Activated CD8-positive, alpha-beta memory T cell treated with anti-CD3 and anti-CD28 coated beads for 1 hour (primary cell): Measurements from ENCODE around the gene TAX1BP3.

ENCODE experiments used
- DNase-seq, 2 donors: peaks; one replicate each; pipeline ENCODE4 v3.0.0-alpha.2; 2020; ENCODE audit warnings: low read depth in 1 of 2; ENCODE audit errors: extremely low read depth in 1 of 2

TAX1BP3 gene

DNA sequence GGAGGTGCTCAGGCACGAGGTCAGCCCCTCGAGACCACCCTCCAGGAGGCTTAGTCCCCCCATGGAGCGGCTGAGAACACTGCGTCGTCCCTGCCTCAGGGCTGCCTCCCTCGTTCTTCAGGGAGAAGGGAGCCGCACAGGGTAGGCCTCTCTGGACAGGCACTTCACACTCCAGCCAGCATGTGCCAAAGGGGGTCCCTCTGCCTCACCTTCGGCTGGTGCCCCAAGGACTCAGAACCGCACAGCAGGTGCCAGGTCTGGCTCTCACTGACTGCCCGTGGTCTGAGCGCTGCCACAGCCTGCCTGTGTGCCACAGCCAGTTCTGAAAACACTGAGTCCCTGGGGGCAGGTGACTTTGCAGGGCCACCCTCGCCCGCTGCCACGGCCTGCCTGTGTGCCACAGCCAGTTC lies 20.5 kb upstream of the TAX1BP3 start:
- no peak for DNase-seq

- no peak for DNase-seq
Observed at GRCh38 chr17:3688027-3688553, 19.7 kb upstream of the TAX1BP3 start.

GRCh38 chr17:3685174-3685573 lies 16.8 kb upstream of the TAX1BP3 start:
- DNase-seq = no peak

GRCh38 chr17:3683054-3683511 lies 14.7 kb upstream of the TAX1BP3 start:
- DNase-seq = peak in 1 of 2 donors; percentile 32

DNA sequence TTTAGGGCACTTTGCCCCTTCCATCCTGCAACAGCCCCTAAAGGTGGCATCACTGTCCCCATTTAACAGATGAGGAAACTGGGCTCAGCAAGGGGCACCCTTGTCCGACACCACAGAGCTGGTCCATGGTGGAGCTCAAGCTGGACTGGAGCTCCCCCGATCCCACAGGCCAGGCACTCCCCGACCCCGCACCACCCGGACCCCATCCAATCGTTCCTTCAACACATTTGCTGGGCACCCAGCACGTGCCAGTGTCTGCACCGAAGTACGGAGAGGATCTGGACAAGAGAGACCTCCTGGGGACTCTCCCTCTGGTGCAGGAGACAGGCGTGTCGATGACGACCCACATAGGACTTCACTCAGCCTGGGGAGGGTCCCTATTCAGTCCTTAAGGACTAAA lies 13.7 kb upstream of the TAX1BP3 start:
- DNase-seq = no peak

DNA sequence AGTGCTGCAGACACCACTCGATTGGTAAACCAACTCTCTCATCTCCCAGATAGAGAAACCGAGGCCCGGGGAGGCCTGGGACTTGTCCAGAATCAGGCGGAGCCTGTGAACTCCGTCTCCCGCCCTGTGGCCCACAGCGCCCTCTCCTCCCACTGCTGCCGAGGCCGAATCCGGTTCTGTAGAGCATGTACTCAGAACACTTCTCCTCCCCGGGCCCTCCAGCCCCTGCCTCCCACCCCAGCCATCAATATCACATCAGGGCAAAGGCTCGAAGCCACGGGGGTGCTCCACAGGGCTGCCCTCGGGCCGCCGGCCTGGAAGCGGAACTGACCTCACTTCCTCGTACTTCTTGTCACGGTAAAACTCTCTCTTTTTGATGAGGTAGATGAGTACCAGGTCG lies 13.2 kb upstream of the TAX1BP3 start:
- no peak for DNase-seq

DNA sequence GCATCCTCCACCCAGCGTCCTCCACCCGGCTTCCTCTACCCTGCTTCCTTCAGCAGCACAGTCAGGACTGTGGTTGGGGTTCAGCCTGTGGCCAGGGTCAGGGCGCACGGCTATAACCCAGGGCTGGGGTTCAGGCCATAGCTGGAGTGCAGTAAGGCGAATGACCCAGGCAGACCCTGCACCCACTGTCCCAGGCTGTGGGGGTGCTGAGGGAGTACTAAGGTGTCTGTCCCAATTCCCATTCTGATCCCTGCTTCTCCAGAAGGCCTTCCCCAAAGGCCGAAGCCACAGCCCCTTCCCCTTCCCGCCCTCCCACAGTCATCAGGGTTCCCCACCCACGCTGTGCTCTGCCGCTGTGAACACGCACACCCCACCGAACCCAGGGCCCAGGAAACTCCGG lies 12.7 kb upstream of the TAX1BP3 start:
- DNase-seq = no peak

- no peak for DNase-seq
Observed at GRCh38 chr17:3679531-3680126, 11.3 kb upstream of the TAX1BP3 start.

- DNase-seq = no peak
Observed at GRCh38 chr17:3678821-3679530, 10.6 kb upstream of the TAX1BP3 start.

DNA sequence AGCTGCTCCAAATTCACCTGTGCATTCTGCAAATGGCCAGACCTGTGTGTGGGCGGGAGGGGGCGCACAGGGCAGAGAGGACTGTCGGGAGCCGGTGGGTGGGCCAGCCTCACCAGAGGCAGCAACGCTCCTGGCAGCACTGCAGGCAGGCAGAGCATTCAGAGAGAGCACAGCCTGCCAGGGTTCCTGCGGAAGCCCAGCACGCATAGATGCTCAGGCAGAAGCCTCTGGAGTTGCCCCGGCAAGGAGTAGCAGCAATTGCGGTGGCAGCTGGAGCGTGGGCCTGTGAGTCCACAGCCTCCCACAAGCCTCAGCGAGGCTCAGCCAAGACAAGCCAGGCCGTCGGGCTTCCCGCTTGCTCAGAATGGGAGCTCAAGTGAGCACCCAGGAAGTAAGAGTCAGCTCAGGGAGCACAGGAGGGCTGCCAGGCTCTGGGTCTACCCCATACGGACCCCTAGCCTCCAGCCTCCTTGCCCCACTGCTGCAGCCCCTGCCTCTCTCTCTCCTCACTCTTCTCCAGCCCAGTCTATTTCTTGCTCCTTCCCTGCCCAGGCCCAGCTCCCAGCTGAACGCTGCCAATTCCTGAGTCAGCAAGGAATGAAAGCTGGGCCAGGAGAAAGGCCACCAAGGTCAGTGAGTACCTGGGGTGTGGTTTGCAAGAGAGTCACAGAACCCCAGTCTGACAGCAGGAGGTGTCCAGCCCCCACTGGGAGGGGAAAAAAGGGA lies 9.9 kb upstream of the TAX1BP3 start:
- DNase-seq = no peak

DNA sequence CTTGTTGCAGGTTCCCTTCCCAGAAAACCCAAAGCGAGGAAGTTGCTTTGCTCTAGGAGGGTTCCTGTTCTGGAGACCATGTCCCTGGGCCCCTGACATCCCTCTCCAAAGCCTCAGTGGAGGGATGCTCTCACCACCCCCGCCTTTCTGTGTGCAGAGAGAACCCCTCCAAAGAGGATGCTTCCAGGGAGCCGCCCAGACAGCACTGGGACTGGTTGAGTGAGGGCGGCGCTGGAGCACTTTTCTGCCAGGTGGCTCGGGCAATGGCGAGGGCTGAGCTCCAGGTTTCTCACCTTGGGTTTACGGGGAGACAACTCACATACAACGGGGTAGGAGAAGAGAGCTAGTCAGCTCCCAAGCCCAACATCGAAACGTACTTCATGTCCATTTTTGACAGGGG lies 7.5 kb upstream of the TAX1BP3 start:
- DNase-seq = no peak

DNA sequence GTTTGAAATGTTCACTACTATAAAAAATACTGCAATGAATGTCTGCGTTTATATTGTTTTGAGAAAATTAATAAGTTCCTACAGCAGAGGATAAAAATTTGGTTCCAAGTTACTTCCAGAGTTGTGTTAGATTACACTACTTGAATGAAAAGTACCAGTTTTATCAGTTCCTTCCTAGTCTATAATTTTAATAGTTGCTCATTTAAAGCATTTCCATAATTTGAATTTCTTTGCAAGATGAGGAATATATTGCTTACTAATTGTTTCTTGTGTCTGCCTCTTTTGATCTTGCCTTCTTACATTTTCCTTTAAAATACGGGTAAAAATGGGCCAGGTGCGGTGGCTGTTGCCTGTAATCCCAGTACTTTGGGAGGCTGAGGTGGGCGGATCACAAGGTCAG lies 4.2 kb upstream of the TAX1BP3 start:
- DNase-seq = no peak

GRCh38 chr17:3669548-3669947 lies 1.2 kb upstream of the TAX1BP3 start:
- DNase-seq = no peak

DNA sequence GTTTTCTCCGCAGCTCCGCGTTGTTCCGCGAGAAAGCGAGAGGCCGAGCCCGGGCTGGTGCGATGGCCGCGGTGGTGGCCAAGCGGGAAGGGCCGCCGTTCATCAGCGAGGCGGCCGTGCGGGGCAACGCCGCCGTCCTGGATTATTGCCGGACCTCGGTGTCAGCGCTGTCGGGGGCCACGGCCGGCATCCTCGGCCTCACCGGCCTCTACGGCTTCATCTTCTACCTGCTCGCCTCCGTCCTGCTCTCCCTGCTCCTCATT lies 638 bp upstream of the TAX1BP3 start:
- DNase-seq = no peak

DNA sequence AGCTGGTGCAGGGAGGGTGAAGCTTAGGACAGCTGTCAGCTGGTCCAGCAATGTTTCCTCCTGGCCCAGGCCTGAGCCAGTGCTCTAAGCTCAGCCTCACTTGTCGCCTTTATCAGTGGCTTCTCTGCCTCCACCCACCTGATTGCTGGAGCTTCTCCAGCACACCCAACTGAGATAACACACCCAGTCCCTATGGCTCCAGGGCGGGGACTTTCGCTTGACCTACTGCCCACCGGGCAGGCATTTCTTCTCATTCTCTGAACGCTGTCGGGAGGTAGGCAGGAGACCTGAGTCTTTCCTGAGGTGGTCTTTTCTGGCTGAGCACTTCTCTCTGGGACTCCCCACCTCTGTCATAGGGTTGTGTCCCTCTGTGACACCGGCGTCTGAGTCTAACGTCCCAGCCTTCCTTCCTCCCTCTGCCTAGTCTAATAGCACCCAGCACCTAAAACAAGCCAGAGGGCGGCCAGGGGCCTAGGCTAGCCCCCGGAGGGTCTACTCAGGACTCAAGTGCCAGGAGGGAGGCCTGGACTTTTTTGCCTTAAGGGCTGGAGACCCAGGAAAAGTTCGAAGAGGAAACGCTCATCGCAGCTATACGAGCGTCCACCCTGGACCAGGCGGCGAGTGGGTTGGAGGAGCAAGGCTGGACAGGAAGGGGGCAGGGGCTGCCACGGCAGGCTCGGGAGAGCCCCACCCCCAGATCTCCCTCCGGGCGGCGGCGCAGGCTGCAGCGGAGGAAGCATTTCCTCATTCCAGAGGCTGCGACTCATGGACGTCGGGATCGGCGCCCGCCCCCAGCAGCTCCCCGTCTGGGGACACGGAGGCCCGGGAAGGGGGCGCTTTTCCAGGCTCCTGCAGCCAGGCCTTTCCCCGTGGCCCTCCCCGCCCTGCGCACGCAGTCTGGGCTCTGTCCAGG lies 756 bp downstream of the TAX1BP3 start:
- DNase-seq = no peak

GRCh38 chr17:3666516-3666915 lies 1.9 kb downstream of the TAX1BP3 start:
- DNase-seq = no peak

DNA sequence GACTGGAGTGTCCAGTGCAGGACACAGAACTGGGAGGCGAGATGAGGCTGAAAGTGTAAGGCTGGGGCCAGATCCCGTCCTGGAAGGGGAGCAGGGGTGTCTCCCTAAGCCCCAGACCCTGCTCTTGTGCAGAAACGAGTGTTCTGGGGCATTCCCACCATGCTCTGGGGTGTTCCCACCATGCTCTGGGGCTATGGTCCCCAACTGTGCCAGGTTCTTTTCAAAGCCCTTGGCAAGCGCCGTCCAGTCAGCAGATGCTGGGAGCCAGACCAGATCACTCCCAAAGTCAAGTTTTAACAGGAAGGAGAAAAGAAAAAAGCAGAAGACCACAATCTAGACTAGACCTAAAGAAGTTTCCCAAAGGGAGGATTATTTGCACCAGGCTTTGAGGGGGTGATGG lies 2.5 kb downstream of the TAX1BP3 start:
- DNase-seq = no peak

DNA sequence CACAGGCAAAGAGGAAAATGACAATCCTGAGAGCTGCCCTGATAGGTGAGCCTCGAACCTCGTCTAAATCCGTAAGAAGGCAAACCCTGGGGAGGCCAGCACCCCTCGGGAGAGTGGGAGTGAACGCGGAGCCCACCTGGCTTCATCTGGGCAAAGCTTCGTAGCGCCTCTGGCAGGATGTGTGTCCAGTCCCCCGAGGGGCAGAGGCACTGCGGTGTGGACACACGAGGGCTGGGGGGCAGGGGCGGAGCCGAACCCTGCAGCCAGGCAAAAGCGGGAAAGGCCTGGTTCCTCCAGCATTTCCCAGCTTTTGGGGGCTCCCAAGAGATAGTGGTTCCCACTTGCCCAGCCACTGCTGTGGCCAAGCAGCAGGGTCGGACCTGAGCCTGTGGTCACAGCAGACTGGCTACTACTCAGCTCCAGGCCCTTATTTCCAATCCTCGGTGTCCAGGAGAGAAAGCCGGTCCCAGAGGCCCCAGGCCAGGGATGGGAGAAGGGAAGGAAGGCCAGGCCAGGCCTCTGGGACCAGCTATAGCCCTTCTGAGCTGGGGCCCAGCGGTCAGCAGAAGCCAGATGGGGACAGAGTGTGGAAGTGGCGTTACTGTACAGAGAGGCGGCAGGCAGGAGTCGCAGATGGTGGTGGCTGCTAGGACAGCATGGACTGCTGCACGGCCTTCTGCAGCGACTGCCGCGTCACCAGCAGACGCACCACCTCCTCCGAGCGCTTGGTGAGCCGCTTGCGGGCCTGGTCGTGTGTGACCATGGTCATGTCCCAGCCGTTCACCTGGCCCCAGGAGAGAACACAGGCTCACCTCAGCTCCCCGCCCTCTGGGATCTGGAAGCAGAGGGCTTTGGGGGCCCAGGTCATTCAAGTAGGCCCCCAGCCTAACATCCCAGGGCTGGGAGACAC lies 5.0 kb downstream of the TAX1BP3 start:
- DNase-seq = no peak

- DNase-seq = no peak
Observed at GRCh38 chr17:3660311-3660891, 8.0 kb downstream of the TAX1BP3 start.
